Vagina (tissue), 2 donors: ENCODE data around the gene GEMIN7. TPM values are rescaled to one million over a fixed set of nuclear protein-coding genes. Genes with fewer than 3 reads are reported as not detected.

ENCODE experiments used
- DNase-seq, 2 donors: peaks; one replicate each; pipeline ENCODE4 v3.0.0-alpha.2; 2017; ENCODE audit errors: extremely low spot score in 2 of 2
- H3K27ac ChIP-seq: fragments of 200-600 bp; sonication (generic); one replicate; pipeline ENCODE4 v1.5.1; 2019
- H3K27me3 ChIP-seq: fragments of 200-600 bp; sonication (generic); one replicate; pipeline ENCODE4 v1.5.1; 2019
- H3K36me3 ChIP-seq, 2 donors: fragments of 200-600 bp; sonication (generic); one replicate each; pipeline ENCODE4 v1.5.1; 2017 to 2019
- H3K4me1 ChIP-seq: fragments of 200-600 bp; sonication (generic); one replicate; pipeline ENCODE4 v1.5.1; 2019
- H3K4me3 ChIP-seq, 2 donors: fragments of 200-600 bp; sonication (generic); 1 replicate in 1 of 2; 2 replicates in 1 of 2; pipeline ENCODE4 v1.5.1; 2016 to 2019
- H3K9me3 ChIP-seq: fragments of 200-600 bp; sonication (generic); one replicate; pipeline ENCODE4 v1.5.1; 2019
- CTCF ChIP-seq, 3 experiments: fragments of 450-650 bp in 2 of 3; fragments of 200-600 bp in 1 of 3; sonication (generic) in 1 of 3; IDR thresholded peaks; one replicate each; pipeline ENCODE4 v1.5.1; 2017 to 2019; ENCODE audit warnings: antibody characterized with exemption in 3 of 3, mild to moderate bottlenecking in 2 of 3, moderate library complexity in 2 of 3
- POLR2A ChIP-seq, 2 donors: fragments of 450-650 bp; IDR thresholded peaks; one replicate each; pipeline ENCODE4 v1.6.1; 2017; ENCODE audit warnings: antibody characterized with exemption in 2 of 2, mild to moderate bottlenecking in 2 of 2, moderate library complexity in 2 of 2
- POLR2AphosphoS5 ChIP-seq, 2 donors: sonication (generic); formaldehyde crosslinking; IDR thresholded peaks; one replicate each; pipeline ENCODE4 v1.9.0; 2017; ENCODE audit warnings: antibody characterized with exemption in 2 of 2, mild to moderate bottlenecking in 2 of 2, low read depth in 1 of 2; ENCODE audit not compliant: insufficient read depth in 1 of 2
- intact Hi-C: fragments of 100-400 bp; cut with DNase I; formaldehyde crosslinking; loops from one replicate; pipeline ENCODE4 v1.15.1; 2023
- total RNA-seq: library from RNA; depleted of rRNA; stranded (reverse); fragments of >200 nt; gene quantifications from one replicate; pipeline ENCODE4 v1.2.3, GENCODE V29; 2016

GEMIN7 gene
- total RNA-seq, 1 donor from 2014 or later = 42.0 TPM

GRCh38 chr19:45068041-45068440 lies 11.0 kb upstream of the GEMIN7 start:
- intact Hi-C loops = no loop called here
- no peak for DNase-seq

GRCh38 chr19:45069056-45069455 lies 10.0 kb upstream of the GEMIN7 start:
- intact Hi-C loops = no loop called here
- Histone ChIP-seq H3K27ac (no peak overlapping the region), H3K27me3 (no peaks in the 10 kb centered on the region), H3K4me1 (peaks cover 22% of the 10 kb centered on the region), H3K9me3 (no peaks in the 10 kb centered on the region), H3K4me3 (no peak overlapping the region), H3K36me3 (peaks cover 7 to 73% of the 10 kb centered on the region in 2 donors)
- no peak for DNase-seq
- no peak for TF ChIP-seq POLR2A (IDR thresholded peaks at IDR 0.05)
- no peak for TF ChIP-seq CTCF (IDR thresholded peaks at IDR 0.05)
- no peak for TF ChIP-seq POLR2AphosphoS5 (IDR thresholded peaks at IDR 0.05; ENCODE audit: insufficient read depth in 1 of 2, low read depth in 1 of 2)

More at GRCh38 chr19:45068041-45068440, 11.0 kb upstream of the GEMIN7 start:
- Histone ChIP-seq H3K9me3 (no peaks in the 10 kb centered on the region), H3K4me3 (no peak overlapping the region), H3K27me3 (no peaks in the 10 kb centered on the region), H3K4me1 (peaks cover 22% of the 10 kb centered on the region), H3K27ac (no peak overlapping the region), H3K36me3 (peaks cover 7 to 81% of the 10 kb centered on the region in 2 donors)
- TF ChIP-seq POLR2AphosphoS5 (IDR thresholded peaks at IDR 0.05; ENCODE audit: insufficient read depth in 1 of 2, low read depth in 1 of 2) = no peak
- TF ChIP-seq CTCF (IDR thresholded peaks at IDR 0.05) = no peak
- TF ChIP-seq POLR2A (IDR thresholded peaks at IDR 0.05) = no peak

GRCh38 chr19:45070214-45070613 lies 8.8 kb upstream of the GEMIN7 start:
- no peaks in the 10 kb centered on the region for H3K27me3 ChIP-seq
- H3K36me3 ChIP-seq = peaks cover 7 to 62% of the 10 kb centered on the region in 2 donors
- no peak overlapping the region for H3K27ac ChIP-seq
- H3K4me1 ChIP-seq = peaks cover 28% of the 10 kb centered on the region
- intact Hi-C loops = no loop called here
- TF ChIP-seq CTCF (IDR thresholded peaks at IDR 0.05) = no peak
- TF ChIP-seq POLR2A (IDR thresholded peaks at IDR 0.05) = no peak
- TF ChIP-seq POLR2AphosphoS5 (IDR thresholded peaks at IDR 0.05; ENCODE audit: insufficient read depth in 1 of 2, low read depth in 1 of 2) = no peak
- no peak for DNase-seq
- no peaks in the 10 kb centered on the region for H3K9me3 ChIP-seq
- no peak overlapping the region for H3K4me3 ChIP-seq

GRCh38 chr19:45070861-45071544 lies 8.1 kb upstream of the GEMIN7 start:
- intact Hi-C loops = no loop called here
- no peak for DNase-seq
- no peak overlapping the region for H3K27ac ChIP-seq
- H3K27me3 ChIP-seq = no peaks in the 10 kb centered on the region
- no peaks in the 10 kb centered on the region for H3K9me3 ChIP-seq
- H3K36me3 ChIP-seq = peaks cover 7 to 55% of the 10 kb centered on the region in 2 donors
- TF ChIP-seq POLR2A (IDR thresholded peaks at IDR 0.05) (no peak), CTCF (IDR thresholded peaks at IDR 0.05) (no peak), POLR2AphosphoS5 (IDR thresholded peaks at IDR 0.05; ENCODE audit: insufficient read depth in 1 of 2, low read depth in 1 of 2) (no peak)
- peaks cover 30% of the 10 kb centered on the region for H3K4me1 ChIP-seq
- H3K4me3 ChIP-seq = no peak overlapping the region

- H3K4me1 ChIP-seq = peaks cover 32% of the 10 kb centered on the region
- intact Hi-C loops = no loop called here
- H3K36me3 ChIP-seq = peaks cover 7 to 54% of the 10 kb centered on the region in 2 donors
- no peaks in the 10 kb centered on the region for H3K27me3 ChIP-seq
- no peak overlapping the region for H3K27ac ChIP-seq
- TF ChIP-seq POLR2AphosphoS5 (IDR thresholded peaks at IDR 0.05; ENCODE audit: insufficient read depth in 1 of 2, low read depth in 1 of 2) (no peak), CTCF (IDR thresholded peaks at IDR 0.05) (no peak), POLR2A (IDR thresholded peaks at IDR 0.05) (no peak)
- no peak for DNase-seq
- H3K9me3 ChIP-seq = no peaks in the 10 kb centered on the region
- no peak overlapping the region for H3K4me3 ChIP-seq
These were observed 7.5 kb upstream of the GEMIN7 start for GRCh38 chr19:45071545-45071938.
